DOHH2 (cell line): Measurements from ENCODE around the gene KIF6.

Source experiments
- H3F3A ChIP-seq: fragments of 200-600 bp; sonication (generic), shearing (Covaris generic); 2 replicates; pipeline ENCODE4 v1.6.0; 2016; ENCODE audit warnings: antibody characterized with exemption, mild to moderate bottlenecking; ENCODE audit not compliant: control insufficient read depth, insufficient read depth
- H3K27ac ChIP-seq: fragments of 200-600 bp; sonication (generic); 2 replicates; pipeline ENCODE4 v1.5.1; 2014; ENCODE audit warnings: low read depth, mild to moderate bottlenecking, low read length, moderate library complexity
- H3K27me3 ChIP-seq: fragments of 200-600 bp; sonication (generic); 2 replicates; pipeline ENCODE4 v1.6.1; 2014; ENCODE audit warnings: mild to moderate bottlenecking, low read length, mixed read lengths; ENCODE audit not compliant: control insufficient read depth
- H3K36me3 ChIP-seq: fragments of 200-600 bp; sonication (generic); 2 replicates; pipeline ENCODE4 v1.6.1; 2014; ENCODE audit warnings: mild to moderate bottlenecking, low read length, moderate library complexity, mixed read lengths; ENCODE audit not compliant: control insufficient read depth
- H3K4me1 ChIP-seq: fragments of 200-600 bp; sonication (generic); 2 replicates; pipeline ENCODE4 v1.6.1; 2014; ENCODE audit warnings: mild to moderate bottlenecking, low read length, mixed read lengths; ENCODE audit not compliant: control insufficient read depth
- H3K4me2 ChIP-seq: fragments of 200-600 bp; sonication (generic); 2 replicates; pipeline ENCODE4 v1.6.0; 2014; ENCODE audit warnings: mild to moderate bottlenecking, low read length, moderate library complexity
- H3K4me3 ChIP-seq: fragments of 200-600 bp; sonication (generic); 2 replicates; pipeline ENCODE4 v1.5.1; 2014; ENCODE audit warnings: mild to moderate bottlenecking, low read length, mixed read lengths
- H3K79me2 ChIP-seq: fragments of 200-600 bp; sonication (generic); 2 replicates; pipeline ENCODE4 v1.6.1; 2014; ENCODE audit warnings: mild to moderate bottlenecking, low read length, mixed read lengths; ENCODE audit not compliant: control insufficient read depth
- H3K9me2 ChIP-seq: fragments of 200-600 bp; sonication (generic); replicated peaks from 2 replicates; pipeline ENCODE4 v1.6.1; 2014; ENCODE audit warnings: mild to moderate bottlenecking, low read length, mixed read lengths; ENCODE audit not compliant: control insufficient read depth
- H3K9me3 ChIP-seq: fragments of 200-600 bp; sonication (generic); 2 replicates; pipeline ENCODE4 v1.6.1; 2014; ENCODE audit warnings: antibody characterized with exemption, low read length, mixed read lengths; ENCODE audit not compliant: control insufficient read depth, insufficient read depth
- H4K20me1 ChIP-seq: fragments of 200-600 bp; sonication (generic); 2 replicates; pipeline ENCODE4 v1.6.0; 2014; ENCODE audit warnings: low read depth, mild to moderate bottlenecking, antibody characterized with exemption, low read length, moderate library complexity; ENCODE audit not compliant: control insufficient read depth, insufficient read depth
- CTCF ChIP-seq: fragments of 200-600 bp; sonication (generic); IDR thresholded peaks from one replicate; pipeline ENCODE4 v1.5.1; 2014; ENCODE audit warnings: antibody characterized with exemption, mild to moderate bottlenecking, low read depth, low read length; ENCODE audit not compliant: poor library complexity, severe bottlenecking
- EZH2phosphoT487 ChIP-seq: fragments of 200-600 bp; sonication (generic); IDR thresholded peaks from 2 replicates; pipeline ENCODE4 v1.6.1; 2017; ENCODE audit warnings: borderline replicate concordance, mild to moderate bottlenecking, antibody characterized with exemption, low read length, moderate library complexity, mixed read lengths

The KIF6 gene

GRCh38 chr6:39638126-39638822 lies 86.9 kb downstream of the KIF6 start:
- Histone ChIP-seq H3K36me3 (no peaks in the 10 kb centered on the region), H3K4me1 (no peaks in the 10 kb centered on the region), H3K4me2 (no peak overlapping the region), H3K9me3 (no peaks in the 10 kb centered on the region), H3K79me2 (no peaks in the 10 kb centered on the region), H3K9me2 (no peaks in the 10 kb centered on the region), H3F3A (no peaks in the 10 kb centered on the region), H4K20me1 (no peaks in the 10 kb centered on the region), H3K4me3 (no peak overlapping the region), H3K27ac (no peak overlapping the region), H3K27me3 (no peaks in the 10 kb centered on the region)
- no peak for TF ChIP-seq CTCF
- no peak for TF ChIP-seq EZH2phosphoT487

GRCh38 chr6:39634646-39635341 lies 90.4 kb downstream of the KIF6 start:
- no peak overlapping the region for H3K4me2 ChIP-seq
- H4K20me1 ChIP-seq: no peaks in the 10 kb centered on the region
- no peaks in the 10 kb centered on the region for H3K9me2 ChIP-seq
- no peak overlapping the region for H3K4me3 ChIP-seq
- no peaks in the 10 kb centered on the region for H3K27me3 ChIP-seq
- no peaks in the 10 kb centered on the region for H3K79me2 ChIP-seq
- H3K27ac ChIP-seq: no peak overlapping the region
- no peaks in the 10 kb centered on the region for H3K36me3 ChIP-seq
- no peaks in the 10 kb centered on the region for H3F3A ChIP-seq
- no peaks in the 10 kb centered on the region for H3K4me1 ChIP-seq
- TF ChIP-seq CTCF (no peak), EZH2phosphoT487 (no peak)
- H3K9me3 ChIP-seq: no peaks in the 10 kb centered on the region

GRCh38 chr6:39625209-39625608 lies 100.0 kb downstream of the KIF6 start:
- no peaks in the 10 kb centered on the region for H3K4me1 ChIP-seq
- no peaks in the 10 kb centered on the region for H3K36me3 ChIP-seq
- no peaks in the 10 kb centered on the region for H3F3A ChIP-seq
- no peak for TF ChIP-seq EZH2phosphoT487
- no peak for TF ChIP-seq CTCF
- no peak overlapping the region for H3K4me3 ChIP-seq
- no peaks in the 10 kb centered on the region for H3K27me3 ChIP-seq
- no peaks in the 10 kb centered on the region for H3K9me2 ChIP-seq
- no peaks in the 10 kb centered on the region for H3K9me3 ChIP-seq
- no peaks in the 10 kb centered on the region for H4K20me1 ChIP-seq
- no peaks in the 10 kb centered on the region for H3K79me2 ChIP-seq
- no peak overlapping the region for H3K27ac ChIP-seq
- no peak overlapping the region for H3K4me2 ChIP-seq
